Spleen (tissue), 11 donors: ENCODE data around the gene FNDC3A. TPM values are rescaled to one million over a fixed set of nuclear protein-coding genes. Genes with fewer than 3 reads are reported as not detected.

ENCODE experiments used
- DNase-seq: peaks from one replicate; pipeline ENCODE4 v3.0.0-alpha.2; 2020
- H3K27ac ChIP-seq, 8 donors: fragments of 200-600 bp; sonication (generic) in 7 of 8; 1 replicate in 4 of 8; 2 replicates in 4 of 8; pipeline versions ENCODE4 v1.5.0 to v1.8.0; 2016 to 2021; ENCODE audit warnings: inconsistent platforms in 4 of 8, mild to moderate bottlenecking in 4 of 8, moderate library complexity in 1 of 8
- H3K27me3 ChIP-seq, 7 donors: fragments of 200-600 bp; sonication (generic) in 6 of 7; replicated peaks in 1 of 7; 1 replicate in 4 of 7; 2 replicates in 3 of 7; pipeline versions ENCODE4 v1.5.0 to v1.8.0; 2016 to 2021; ENCODE audit warnings: inconsistent platforms in 3 of 7, mild to moderate bottlenecking in 1 of 7
- H3K36me3 ChIP-seq, 6 donors: fragments of 200-600 bp; sonication (generic) in 5 of 6; 1 replicate in 4 of 6; 2 replicates in 2 of 6; pipeline versions ENCODE4 v1.5.0 to v1.8.0; 2016 to 2021; ENCODE audit warnings: inconsistent platforms in 2 of 6
- H3K4me1 ChIP-seq, 6 donors: fragments of 200-600 bp; sonication (generic) in 5 of 6; 1 replicate in 3 of 6; 2 replicates in 3 of 6; pipeline versions ENCODE4 v1.5.0 to v1.8.0; 2016 to 2021; ENCODE audit warnings: inconsistent platforms in 3 of 6
- H3K4me3 ChIP-seq, 8 donors: fragments of 200-600 bp; sonication (generic) in 7 of 8; 1 replicate in 4 of 8; 2 replicates in 4 of 8; pipeline versions ENCODE4 v1.5.0 to v1.8.0; 2016 to 2021; ENCODE audit warnings: inconsistent platforms in 4 of 8, mild to moderate bottlenecking in 4 of 8, moderate library complexity in 2 of 8
- H3K9me3 ChIP-seq, 8 donors: fragments of 200-600 bp; sonication (generic) in 7 of 8; 1 replicate in 4 of 8; 2 replicates in 4 of 8; pipeline versions ENCODE4 v1.5.0 to v1.8.0; 2016 to 2021; ENCODE audit warnings: inconsistent platforms in 4 of 8
- CTCF ChIP-seq, 11 experiments: fragments of 200-600 bp in 7 of 11; fragments of 450-650 bp in 4 of 11; sonication (generic) in 4 of 11; IDR thresholded peaks in 8 of 11; conservative IDR thresholded peaks in 3 of 11; 1 replicate in 7 of 11; 2 replicates in 4 of 11; pipeline versions ENCODE4 v1.4.0 to v1.8.0; 2016 to 2021; ENCODE audit warnings: antibody characterized with exemption in 11 of 11, inconsistent platforms in 4 of 11, mild to moderate bottlenecking in 1 of 11
- POLR2A ChIP-seq, 3 donors: fragments of 450-650 bp; IDR thresholded peaks; one replicate each; pipeline ENCODE4 v1.5.1; 2017; ENCODE audit warnings: antibody characterized with exemption in 3 of 3, mild to moderate bottlenecking in 1 of 3
- POLR2AphosphoS5 ChIP-seq, 3 donors: sonication (generic); formaldehyde crosslinking; IDR thresholded peaks; one replicate each; pipeline ENCODE4 v1.5.1; 2017; ENCODE audit warnings: antibody characterized with exemption in 3 of 3
- WGBS, 5 donors: extraction: QIAGEN DNeasy Blood & Tissue Kit in 3 of 5; methylation state at CpG; one replicate each; pipeline versions ENCODE4 v1.1.5 to v1.1.7; 2013 to 2018; 5-methylcytosine and 5-hydroxymethylcytosine counted together
- intact Hi-C: fragments of 100-400 bp; cut with DNase I; formaldehyde crosslinking; loops from one replicate; pipeline ENCODE4 v1.15.0; 2023; ENCODE audit warnings: low total_unique reads
- polyA plus RNA-seq, 3 donors: library from polyadenylated mRNA; stranded (reverse); fragments of 200-250 nt; gene quantifications; one replicate each; pipeline ENCODE4 v1.2.1, GENCODE V29; 2013
- total RNA-seq, 7 donors: library from RNA; depleted of rRNA in 3 of 7; stranded (reverse); fragments of >200 nt in 3 of 7; fragmentation: NEBNext Ultra II Directional in 4 of 7; extraction: Animal tissue kit (Norgen Biotek cat#: 25700) in 4 of 7; gene quantifications; one replicate each; pipeline versions ENCODE4 v1.1.0 to v1.2.1, GENCODE V29; 2016 to 2021
- donor health status: healthy with polysubstance abuse.
- donor health status: DM: no; HTN: no; CAD: no; lungs with moderate emphysema.
- donor health status: DM: no; HTN: no; CAD: no.
- donor health status: Bipolar disorder and iron deficiency.
- donor health status: healthy.
- donor health status: DM: no; HTN: no; CAD: no.
- donor health status: DM: yes; HTN: yes; CAD: no.

Gene FNDC3A
- total and polyA plus RNA-seq, 10 donors, result 11.2 to 83.7 (median 53.8) TPM

GRCh38 chr13:49046519-49046918 is 70.8 kb downstream of the FNDC3A start:
- Histone ChIP-seq H3K4me3 (no peak overlapping the region), H3K36me3 (peaks cover 0 to 15% (median 0%) of the 10 kb centered on the region in 6 donors), H3K4me1 (no peaks in the 10 kb centered on the region), H3K27ac (no peak overlapping the region), H3K27me3 (no peaks in the 10 kb centered on the region), H3K9me3 (peaks cover 0 to 8% (median 0%) of the 10 kb centered on the region in 8 donors)
- intact Hi-C loops, result no loop called here
- 96 to 99% (median 97%) methylated on average over 2 of the region's 2 CpGs for WGBS, 5 donors
- TF ChIP-seq CTCF (IDR thresholded peaks at IDR 0.05 in 8 of 11, conservative IDR thresholded peaks at IDR 0.05 in 3 of 11) (no peak), POLR2AphosphoS5 (IDR thresholded peaks at IDR 0.05) (no peak), POLR2A (IDR thresholded peaks at IDR 0.05) (no peak)
- DNase-seq, result no peak

- no peaks in the 10 kb centered on the region for H3K4me1 ChIP-seq
- intact Hi-C loops, result no loop called here
- peaks cover 0 to 11% (median 0%) of the 10 kb centered on the region in 6 donors for H3K36me3 ChIP-seq
- H3K9me3 ChIP-seq, result peaks cover 0 to 8% (median 0%) of the 10 kb centered on the region in 8 donors
- no peak for TF ChIP-seq POLR2AphosphoS5 (IDR thresholded peaks at IDR 0.05)
- no peak for TF ChIP-seq POLR2A (IDR thresholded peaks at IDR 0.05)
- TF ChIP-seq CTCF (IDR thresholded peaks at IDR 0.05 in 8 of 11, conservative IDR thresholded peaks at IDR 0.05 in 3 of 11), result no peak
- no peak overlapping the region for H3K4me3 ChIP-seq
- DNase-seq, result no peak
- no peak overlapping the region for H3K27ac ChIP-seq
- no peaks in the 10 kb centered on the region for H3K27me3 ChIP-seq
- WGBS, 5 donors, result 93 to 99% (median 96%) methylated on average over 3 to 6 of the region's 6 CpGs
These were observed 77.1 kb downstream of the FNDC3A start for GRCh38 chr13:49052813-49053212.

GRCh38 chr13:49053215-49053614 is 77.5 kb downstream of the FNDC3A start:
- Histone ChIP-seq H3K36me3 (peaks cover 0 to 15% (median 0%) of the 10 kb centered on the region in 6 donors), H3K27ac (no peak overlapping the region), H3K9me3 (peaks cover 0 to 4% (median 0%) of the 10 kb centered on the region in 8 donors), H3K27me3 (no peaks in the 10 kb centered on the region), H3K4me1 (no peaks in the 10 kb centered on the region), H3K4me3 (no peak overlapping the region)
- DNase-seq, result no peak
- 97 to 100% (median 99%) methylated on average over 1 of the region's 1 CpG; no CpG with 5 or more reads in 1 of the 5 donors for WGBS, 5 donors
- TF ChIP-seq POLR2A (IDR thresholded peaks at IDR 0.05) (no peak), POLR2AphosphoS5 (IDR thresholded peaks at IDR 0.05) (no peak)
- intact Hi-C loops, result no loop called here

GRCh38 chr13:49053906-49054305 is 78.2 kb downstream of the FNDC3A start:
- H3K27me3 ChIP-seq, result no peaks in the 10 kb centered on the region
- H3K27ac ChIP-seq, result no peak overlapping the region
- TF ChIP-seq CTCF (IDR thresholded peaks at IDR 0.05 in 8 of 11, conservative IDR thresholded peaks at IDR 0.05 in 3 of 11) (no peak), POLR2AphosphoS5 (IDR thresholded peaks at IDR 0.05) (no peak), POLR2A (IDR thresholded peaks at IDR 0.05) (no peak)
- no peaks in the 10 kb centered on the region for H3K9me3 ChIP-seq
- no peak for DNase-seq
- peaks cover 0 to 22% (median 0%) of the 10 kb centered on the region in 6 donors for H3K36me3 ChIP-seq
- intact Hi-C loops, result no loop called here
- no peak overlapping the region for H3K4me3 ChIP-seq
- 95 to 100% (median 97%) methylated on average over 1 of the region's 1 CpG for WGBS, 5 donors
- no peaks in the 10 kb centered on the region for H3K4me1 ChIP-seq

GRCh38 chr13:49055021-49055420 is 79.3 kb downstream of the FNDC3A start:
- H3K9me3 ChIP-seq, result no peaks in the 10 kb centered on the region
- H3K27ac ChIP-seq, result no peak overlapping the region
- 93 to 98% (median 97%) methylated on average over 4 of the region's 4 CpGs for WGBS, 5 donors
- TF ChIP-seq POLR2AphosphoS5 (IDR thresholded peaks at IDR 0.05) (no peak), CTCF (IDR thresholded peaks at IDR 0.05 in 8 of 11, conservative IDR thresholded peaks at IDR 0.05 in 3 of 11) (no peak), POLR2A (IDR thresholded peaks at IDR 0.05) (no peak)
- no peak overlapping the region for H3K4me3 ChIP-seq
- intact Hi-C loops, result no loop called here
- DNase-seq, result no peak
- H3K4me1 ChIP-seq, result no peaks in the 10 kb centered on the region
- no peaks in the 10 kb centered on the region for H3K27me3 ChIP-seq
- peaks cover 0 to 24% (median 0%) of the 10 kb centered on the region in 6 donors for H3K36me3 ChIP-seq
